Measurements from ENCODE around the gene PNPLA2.

The PNPLA2 gene

DNA sequence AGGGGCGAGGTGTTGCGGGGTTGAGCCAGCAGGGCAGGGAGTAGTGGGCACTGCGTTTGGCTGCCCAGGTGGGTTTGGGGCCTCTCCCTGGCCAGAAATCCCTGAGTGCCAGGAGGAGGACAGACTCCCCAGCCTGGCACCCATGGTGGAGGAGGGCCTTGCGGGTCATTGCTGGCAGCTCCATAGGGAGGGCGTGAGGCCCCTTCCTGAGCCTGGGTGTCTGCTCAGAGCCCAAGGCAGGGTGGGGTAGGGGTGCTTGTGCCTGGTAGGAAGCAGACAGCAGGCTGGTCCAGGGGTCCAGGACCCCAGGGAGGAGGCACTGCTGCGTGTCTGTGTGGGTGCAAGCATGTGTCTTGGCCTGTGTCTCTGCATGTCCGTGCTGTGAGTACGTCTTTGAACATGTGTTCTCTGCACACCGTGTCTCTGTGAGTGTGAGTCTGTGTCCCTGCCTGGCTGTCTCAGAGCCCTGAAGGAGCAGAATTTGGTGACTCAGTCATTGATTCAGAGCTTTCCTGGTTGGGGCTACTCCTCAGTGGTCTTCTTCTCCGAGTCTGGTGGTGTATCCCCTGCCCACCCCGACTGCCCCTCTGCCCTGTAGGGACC lies 27.9 kb downstream of the PNPLA2 start:
- DNase-seq: no peak

- DNase-seq: no peak
Observed at GRCh38 chr11:847876-848275, 29.2 kb downstream of the PNPLA2 start.

DNA sequence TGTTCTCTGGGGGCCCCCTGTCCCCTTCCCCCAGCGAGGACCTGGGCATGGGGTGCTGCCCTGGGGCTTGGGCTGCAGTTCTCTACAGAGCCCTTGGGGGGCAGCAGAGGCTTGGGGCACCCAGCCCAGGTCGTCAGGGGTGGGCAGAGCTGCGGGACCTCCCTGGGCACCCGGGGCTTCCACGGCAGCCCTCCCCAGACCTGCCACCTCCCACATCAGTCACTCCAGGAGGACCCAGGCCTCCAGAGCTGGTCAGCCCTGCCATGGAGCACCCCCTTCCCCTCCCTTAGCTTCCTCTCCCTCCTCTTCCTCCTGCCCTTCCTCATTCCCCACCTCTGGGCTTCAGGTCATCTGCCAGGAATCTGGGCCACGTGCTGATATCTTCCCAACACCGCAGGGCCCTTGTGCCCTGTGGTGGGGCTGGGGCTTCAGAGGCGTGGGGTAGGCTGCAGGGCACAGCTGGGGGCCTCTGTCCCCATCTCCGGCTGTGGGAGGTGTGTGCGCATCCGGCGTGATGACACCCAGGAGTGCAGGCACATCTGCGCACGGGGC lies 29.7 kb downstream of the PNPLA2 start:
- peak; percentile 70 to 75 for DNase-seq

DNA sequence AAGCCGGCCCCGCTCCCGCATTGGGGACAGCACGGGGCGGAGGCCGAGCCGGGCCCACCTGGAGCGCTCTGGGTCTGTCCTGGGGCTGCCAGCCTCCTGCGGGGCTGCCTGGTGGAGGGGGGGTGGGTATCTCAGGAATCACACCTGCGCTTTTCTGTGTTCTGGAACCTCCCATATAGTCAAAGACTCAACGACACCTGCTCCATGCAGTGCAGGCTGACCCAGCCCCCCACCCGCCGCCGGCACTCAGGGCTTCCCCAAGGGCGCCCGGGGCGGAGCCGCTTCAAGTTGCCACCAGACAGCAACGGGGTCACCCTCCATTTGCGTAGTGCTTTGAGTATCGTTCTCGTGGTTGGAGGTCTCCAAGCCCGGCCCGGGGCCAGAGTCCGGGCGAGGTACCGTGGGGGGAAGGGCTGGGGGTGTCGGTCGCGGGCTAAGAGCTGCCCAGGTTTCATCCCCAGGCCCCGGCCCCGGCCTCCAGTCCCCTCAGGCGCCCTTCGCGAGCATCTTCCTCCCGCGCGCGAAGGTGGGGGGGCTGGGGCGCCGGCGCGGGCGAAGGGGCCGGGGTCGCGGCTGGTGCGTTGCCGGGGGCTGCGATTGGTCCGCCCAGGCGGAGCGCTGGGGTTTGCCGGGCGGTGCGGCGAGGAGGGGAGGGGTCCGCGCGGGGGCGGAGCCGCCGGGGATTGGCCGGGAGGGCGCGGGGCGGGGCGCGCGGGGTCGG lies 30.6 kb downstream of the PNPLA2 start:
- peak in 1 of 2 experiments; percentile 55 for DNase-seq

DNA sequence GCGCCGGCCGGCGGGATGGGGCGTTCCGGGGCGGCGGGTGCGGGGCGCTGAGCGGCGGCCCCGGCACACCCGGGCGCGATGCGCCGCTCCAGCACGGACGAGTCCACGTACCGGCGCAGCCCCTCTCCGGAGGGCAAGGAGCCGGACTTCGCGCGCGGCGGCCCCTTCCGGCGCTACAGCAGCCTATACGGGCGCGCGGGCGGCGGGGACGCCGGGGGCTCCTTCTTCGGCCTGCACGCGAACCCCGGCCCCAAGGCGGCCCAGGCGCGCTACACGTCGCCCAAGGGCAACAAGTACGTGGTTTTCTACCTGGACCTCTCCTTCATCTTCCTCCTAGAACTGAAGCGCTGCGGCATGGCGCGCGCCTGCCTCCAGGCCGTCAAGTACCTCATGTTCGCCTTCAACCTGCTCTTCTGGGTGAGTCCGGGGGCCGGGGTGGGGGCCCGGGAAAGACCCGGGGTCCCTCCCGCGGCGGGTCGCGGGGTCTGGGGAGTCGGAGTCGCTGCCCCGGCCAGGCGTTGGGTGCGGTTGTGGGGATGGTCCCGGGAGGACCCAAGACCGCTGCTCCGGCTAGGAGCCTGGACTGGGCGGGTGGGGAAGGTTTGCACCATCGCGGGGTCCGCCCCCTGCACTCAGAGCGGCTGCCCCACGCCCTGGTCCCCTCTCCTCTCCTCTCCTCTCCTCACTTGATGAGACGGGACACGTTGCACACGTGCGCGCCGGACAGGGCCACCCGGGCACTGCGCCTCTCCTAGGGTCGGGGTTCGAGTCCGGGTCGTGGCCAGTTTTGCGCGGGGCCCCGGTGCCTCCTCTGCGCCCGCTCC lies 31.4 kb downstream of the PNPLA2 start:
- no peak for DNase-seq

DNA sequence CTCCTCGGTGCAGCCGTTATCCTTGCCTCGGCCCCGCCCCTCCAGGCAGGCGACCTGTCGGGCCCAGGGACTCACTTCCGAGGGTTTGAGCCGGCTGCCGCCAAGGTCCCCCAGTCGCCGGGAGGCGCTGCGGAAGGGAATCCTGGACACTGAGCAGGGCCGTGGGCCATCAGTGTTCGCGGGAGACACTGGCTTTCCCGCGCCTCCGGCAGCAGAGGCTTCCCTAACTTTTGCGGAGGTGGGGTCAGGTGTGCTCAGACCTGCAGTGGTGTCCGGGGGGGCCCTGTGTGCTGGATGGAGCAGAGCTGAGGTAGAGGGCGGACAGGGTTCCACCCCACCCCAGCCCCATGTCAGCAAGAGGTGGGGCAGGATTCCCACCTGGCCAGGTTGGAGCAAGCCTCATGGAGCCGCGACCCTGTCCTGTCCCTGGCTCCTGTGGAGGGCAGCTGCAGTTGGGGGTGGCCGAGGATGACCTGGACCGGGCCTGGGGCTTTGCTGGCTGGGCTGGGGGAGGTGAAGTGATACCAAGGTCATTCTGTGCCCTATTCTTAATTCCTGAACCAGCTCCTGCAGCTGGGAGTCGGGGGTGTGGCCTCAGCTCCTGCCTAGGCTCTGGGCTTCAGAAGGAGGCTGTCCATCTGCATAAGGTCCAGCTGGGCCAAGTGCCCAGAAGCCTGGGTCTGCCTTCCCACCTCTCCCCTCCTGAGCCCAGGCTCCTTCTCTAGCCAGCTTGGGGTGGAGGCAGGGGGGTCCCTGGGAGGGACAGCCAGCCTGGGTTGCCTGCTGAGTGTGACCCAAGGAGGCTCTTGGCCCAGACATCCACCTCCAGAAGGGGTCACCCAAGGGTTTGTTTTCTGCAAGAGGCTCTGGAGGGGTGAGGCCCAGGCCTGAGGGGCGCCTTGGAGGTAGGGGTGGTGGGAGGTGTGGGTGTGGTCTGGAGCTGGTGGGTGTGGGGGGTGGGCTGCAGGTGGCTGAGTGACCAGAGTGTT lies 32.4 kb downstream of the PNPLA2 start:
- DNase-seq: no peak

DNA sequence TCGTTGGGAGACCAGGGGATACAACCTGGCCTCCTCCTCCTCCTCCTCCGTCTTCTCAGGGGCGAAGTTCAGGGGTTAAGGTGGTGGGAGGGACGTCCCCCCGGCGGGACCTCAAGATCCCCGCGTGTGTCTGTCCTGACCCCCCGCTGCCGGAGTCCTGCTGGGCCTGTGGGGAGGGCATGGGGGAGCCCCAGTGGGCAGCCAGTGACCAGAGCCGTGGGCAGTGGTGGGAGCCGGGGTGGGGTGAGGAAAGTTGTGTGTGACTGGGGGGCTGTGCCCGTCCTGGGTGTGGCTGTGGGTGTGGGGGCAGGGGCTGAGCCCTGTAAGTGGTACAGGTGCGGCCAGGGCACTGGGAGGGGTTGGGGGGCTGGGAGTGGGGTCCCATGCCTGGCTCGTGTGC lies 34.0 kb downstream of the PNPLA2 start:
- no peak for DNase-seq

- DNase-seq: no peak
Observed at GRCh38 chr11:853682-854448, 35.2 kb downstream of the PNPLA2 start.

DNA sequence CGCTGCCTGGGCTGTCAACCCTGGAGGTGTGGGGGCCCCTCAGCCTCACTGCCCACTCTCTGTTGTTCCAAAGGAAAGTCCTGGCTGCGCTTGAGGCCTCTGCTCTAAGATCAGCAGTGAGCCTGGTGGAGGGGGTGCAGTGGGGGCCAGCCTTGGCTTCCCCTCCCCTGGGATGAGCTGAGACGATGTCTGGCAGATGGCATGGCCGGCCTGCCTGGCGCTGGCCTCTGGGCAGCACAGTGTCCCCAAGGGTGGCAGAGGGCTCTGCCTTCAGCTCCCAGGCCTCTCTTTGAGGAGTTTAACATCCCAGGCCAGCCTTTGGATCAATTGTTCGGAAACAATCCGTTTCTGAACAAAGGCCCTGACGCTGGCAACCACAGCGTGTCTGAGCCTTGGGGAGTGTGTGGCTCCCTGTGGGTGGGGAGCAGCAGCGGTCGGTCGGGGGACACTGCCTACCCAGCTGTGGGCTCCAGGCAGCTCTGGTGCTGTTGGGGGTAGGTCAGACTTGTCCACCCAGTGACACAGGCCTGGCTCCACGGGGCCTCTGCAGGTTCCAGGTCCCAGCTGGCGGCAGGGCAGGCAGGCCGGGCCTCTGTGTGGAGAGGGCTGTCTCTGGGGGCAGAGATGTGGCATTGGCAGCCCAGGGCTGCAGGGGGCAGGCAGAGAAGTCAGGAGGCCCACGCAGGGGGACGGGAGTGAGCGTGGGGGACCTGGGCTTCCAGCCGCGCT lies 36.1 kb downstream of the PNPLA2 start:
- DNase-seq: no peak

DNA sequence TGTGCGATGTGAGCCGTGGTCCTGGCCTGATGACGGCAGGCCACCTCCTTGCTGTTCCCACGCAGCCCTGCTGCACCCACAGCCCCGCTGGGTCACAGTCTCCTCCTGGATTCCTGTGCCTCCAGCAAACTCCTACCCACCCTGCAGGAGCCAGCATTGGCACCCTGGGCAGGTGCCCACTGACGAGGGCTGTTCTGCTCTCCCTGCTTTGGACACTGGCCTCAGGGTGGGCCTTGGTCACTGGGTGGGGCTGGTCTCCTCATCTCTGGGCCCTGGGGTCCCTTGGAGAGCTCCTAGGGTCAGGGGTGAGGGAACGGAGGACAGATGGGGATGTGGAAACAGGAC lies 36.6 kb downstream of the PNPLA2 start:
- DNase-seq: no peak

GRCh38 chr11:855796-856195 lies 37.1 kb downstream of the PNPLA2 start:
- DNase-seq: no peak

DNA sequence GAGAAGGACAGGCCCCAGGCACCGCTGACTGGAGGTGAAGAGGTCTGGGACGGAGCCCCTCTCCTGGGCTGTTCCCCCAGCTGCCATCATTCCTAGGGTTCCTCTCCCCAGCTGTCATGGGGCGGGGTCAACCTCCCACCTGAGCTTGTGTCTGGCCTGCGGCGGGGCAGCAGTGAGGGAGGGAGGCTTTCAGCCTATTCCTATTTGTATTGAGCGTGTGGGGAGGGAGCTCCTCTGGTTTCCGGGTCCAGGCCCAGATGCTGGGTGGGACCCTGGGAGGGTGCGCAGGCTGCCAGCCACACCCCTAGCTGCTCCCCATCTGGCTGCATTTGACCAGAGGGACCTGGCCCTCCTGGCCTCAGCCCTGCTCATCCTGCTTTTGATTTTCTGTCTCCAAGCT lies 37.7 kb downstream of the PNPLA2 start:
- no peak for DNase-seq

DNA sequence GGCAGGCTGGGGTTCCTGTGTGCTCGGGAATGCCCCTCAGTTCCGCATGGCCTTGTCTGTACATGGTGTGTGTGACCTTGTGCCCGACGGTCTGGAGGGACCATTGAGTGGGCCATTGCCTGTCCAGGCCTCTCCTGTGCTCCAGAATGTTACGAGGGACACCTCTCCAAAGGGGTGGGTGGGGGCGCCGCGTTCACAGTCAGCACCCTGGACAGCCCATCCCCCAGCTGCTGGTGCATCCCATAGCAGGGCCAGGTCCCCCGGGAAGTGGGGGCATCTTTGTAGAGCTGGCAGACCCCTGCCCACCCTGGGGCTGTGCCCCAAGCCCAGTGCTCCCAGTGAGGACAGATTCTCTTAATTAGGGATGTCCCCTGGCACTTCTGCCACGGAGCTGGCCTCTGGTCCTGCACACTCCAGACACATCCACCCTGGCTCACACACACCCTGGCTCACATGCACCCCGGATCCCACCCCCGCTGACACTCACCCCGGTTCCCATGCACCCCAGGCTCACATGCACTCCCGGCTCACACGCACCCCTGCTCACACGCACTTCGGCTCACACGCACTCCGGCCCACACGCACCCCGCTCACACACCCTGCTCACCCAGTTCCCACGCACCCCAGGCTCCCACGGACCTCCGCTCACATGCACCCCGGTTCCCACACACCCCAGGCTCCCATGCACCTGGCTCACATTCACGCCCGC lies 39.5 kb downstream of the PNPLA2 start:
- DNase-seq: no peak

- DNase-seq: no peak
Observed at GRCh38 chr11:858762-859339, 40.1 kb downstream of the PNPLA2 start.

- DNase-seq: no peak
Observed at GRCh38 chr11:859394-860131, 40.8 kb downstream of the PNPLA2 start.

- DNase-seq: no peak
Observed at GRCh38 chr11:860234-861104, 41.8 kb downstream of the PNPLA2 start.

DNA sequence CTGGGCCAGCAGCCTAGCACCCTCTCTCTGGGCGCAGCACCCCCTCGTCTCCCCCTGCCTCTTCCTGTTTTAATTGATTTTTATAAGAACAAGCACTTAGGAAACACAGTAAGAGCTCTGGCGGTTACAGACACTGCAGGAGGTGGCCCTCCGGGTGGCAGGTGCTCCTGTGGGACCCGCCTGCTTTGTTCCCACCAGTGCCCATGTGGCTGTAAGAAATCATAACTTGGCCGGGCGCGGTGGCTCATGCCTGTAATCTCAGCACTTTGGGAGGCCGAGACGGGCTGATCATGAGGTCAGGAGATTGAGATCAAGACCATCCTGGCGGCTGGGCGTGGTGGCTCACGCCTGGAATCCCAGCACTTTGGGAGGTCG lies 42.4 kb downstream of the PNPLA2 start:
- DNase-seq: no peak

- DNase-seq: no peak
Observed at GRCh38 chr11:862081-862661, 43.5 kb downstream of the PNPLA2 start.

All from activated CD4-positive, alpha-beta T cell treated with anti-CD3 and anti-CD28 coated beads, Interleukin-2, amount 50 U/mL, for 48 hours (primary cell).